ENCODE data around the gene ITGB8.

- TF ChIP-seq POLR2A (conservative IDR thresholded peaks at IDR 0.05) (no peak), NRF1 (conservative IDR thresholded peaks at IDR 0.05 in 1 of 2, IDR thresholded peaks at IDR 0.05 in 1 of 2) (no peak), POLR2AphosphoS5 (IDR thresholded peaks at IDR 0.05; ENCODE audit: control insufficient read depth, insufficient read depth, low read depth, low read length) (no peak), MXI1 (IDR thresholded peaks at IDR 0.05; ENCODE audit: low read depth, low read length) (no peak)
Measured at GRCh38 chr7:20287317-20287716, 43.4 kb upstream of the ITGB8 start.
